HL-60 (cell line): Measurements from ENCODE around the gene OR1J2.
"Not testable (repeated sequence)": the region's sequence is repeated elsewhere in the genome, so short reads cannot be mapped to it uniquely, and the experiment has no call there.

Experiments used
- DNase-seq, 2 experiments: peaks; one replicate each; pipeline ENCODE4 v3.0.0-alpha.2; 2010 to 2020; ENCODE audit warnings: low read depth in 1 of 2, low spot score in 1 of 2
- H3K27ac ChIP-seq: fragments of 250-450 bp; sonication (Bioruptor Pico); replicated peaks from 2 replicates; pipeline ENCODE4 v1.5.1; 2020; ENCODE audit warnings: mild to moderate bottlenecking, moderate library complexity
- H3K27me3 ChIP-seq: fragments of 250-450 bp; sonication (Bioruptor Pico); 2 replicates; pipeline ENCODE4 v1.5.1; 2021; ENCODE audit warnings: mild to moderate bottlenecking, moderate library complexity; ENCODE audit not compliant: insufficient read depth, poor library complexity, severe bottlenecking
- H3K4me3 ChIP-seq: replicated peaks from 2 replicates; pipeline ENCODE4 v1.5.1; 2011; ENCODE audit warnings: mild to moderate bottlenecking, control low read depth, low read length; ENCODE audit not compliant: insufficient read depth
- GABPA ChIP-seq: IDR thresholded peaks from 2 replicates; pipeline ENCODE4 v1.6.1; 2012; ENCODE audit warnings: low read depth
- POLR2AphosphoS5 ChIP-seq: IDR thresholded peaks from 2 replicates; pipeline ENCODE4 v1.6.1; 2012; ENCODE audit warnings: low read depth
- SPI1 ChIP-seq: IDR thresholded peaks from 2 replicates; pipeline ENCODE4 v1.6.1; 2012; ENCODE audit warnings: low read depth, mild to moderate bottlenecking, borderline replicate concordance
- TF ChIP-seq, protein P1 (sequence below): IDR thresholded peaks from 2 replicates; pipeline ENCODE4 v1.6.1; 2012; ENCODE audit warnings: low read depth; ENCODE audit not compliant: insufficient replicate concordance
- TF ChIP-seq, protein P2 (sequence below): IDR thresholded peaks from one replicate; pipeline ENCODE4 v1.5.1; 2011; ENCODE audit warnings: low read length, control low read depth, inconsistent platforms; ENCODE audit not compliant: insufficient read depth

Gene OR1J2

DNA sequence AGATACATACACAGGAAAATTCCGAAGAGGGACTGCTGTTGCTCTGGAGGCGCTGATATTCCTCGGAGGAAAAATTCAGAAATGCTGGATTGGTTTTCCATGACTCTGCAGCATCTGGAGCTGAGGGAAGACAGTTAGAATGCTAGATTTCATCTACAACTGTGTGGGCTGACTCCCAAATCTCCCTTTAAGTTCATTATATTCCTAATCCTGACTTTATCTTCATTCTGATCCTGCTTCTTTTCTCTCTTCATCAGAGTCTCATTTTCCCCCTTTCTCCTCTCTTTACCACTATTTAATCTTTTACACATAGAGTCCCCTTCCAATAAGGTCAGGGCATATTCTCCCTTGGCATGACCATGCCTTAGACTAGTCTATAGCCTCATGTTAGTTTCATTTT, 16.6 kb downstream of the OR1J2 start, which contains the start of gene OR1N1:
OR1N1 (minus strand) TSS at position 101 of the 400 bp plus-strand sequence; CDS start at position 101, 0 bp downstream.
- H3K27me3 ChIP-seq = peaks cover 2% of the 10 kb centered on the region
- no peak for DNase-seq
- H3K4me3 ChIP-seq = no peak within 1 kb of the TSS
- TF ChIP-seq POLR2AphosphoS5 (no peak), SPI1 (no peak), GABPA (no peak)
- TF ChIP-seq, protein P1, sequence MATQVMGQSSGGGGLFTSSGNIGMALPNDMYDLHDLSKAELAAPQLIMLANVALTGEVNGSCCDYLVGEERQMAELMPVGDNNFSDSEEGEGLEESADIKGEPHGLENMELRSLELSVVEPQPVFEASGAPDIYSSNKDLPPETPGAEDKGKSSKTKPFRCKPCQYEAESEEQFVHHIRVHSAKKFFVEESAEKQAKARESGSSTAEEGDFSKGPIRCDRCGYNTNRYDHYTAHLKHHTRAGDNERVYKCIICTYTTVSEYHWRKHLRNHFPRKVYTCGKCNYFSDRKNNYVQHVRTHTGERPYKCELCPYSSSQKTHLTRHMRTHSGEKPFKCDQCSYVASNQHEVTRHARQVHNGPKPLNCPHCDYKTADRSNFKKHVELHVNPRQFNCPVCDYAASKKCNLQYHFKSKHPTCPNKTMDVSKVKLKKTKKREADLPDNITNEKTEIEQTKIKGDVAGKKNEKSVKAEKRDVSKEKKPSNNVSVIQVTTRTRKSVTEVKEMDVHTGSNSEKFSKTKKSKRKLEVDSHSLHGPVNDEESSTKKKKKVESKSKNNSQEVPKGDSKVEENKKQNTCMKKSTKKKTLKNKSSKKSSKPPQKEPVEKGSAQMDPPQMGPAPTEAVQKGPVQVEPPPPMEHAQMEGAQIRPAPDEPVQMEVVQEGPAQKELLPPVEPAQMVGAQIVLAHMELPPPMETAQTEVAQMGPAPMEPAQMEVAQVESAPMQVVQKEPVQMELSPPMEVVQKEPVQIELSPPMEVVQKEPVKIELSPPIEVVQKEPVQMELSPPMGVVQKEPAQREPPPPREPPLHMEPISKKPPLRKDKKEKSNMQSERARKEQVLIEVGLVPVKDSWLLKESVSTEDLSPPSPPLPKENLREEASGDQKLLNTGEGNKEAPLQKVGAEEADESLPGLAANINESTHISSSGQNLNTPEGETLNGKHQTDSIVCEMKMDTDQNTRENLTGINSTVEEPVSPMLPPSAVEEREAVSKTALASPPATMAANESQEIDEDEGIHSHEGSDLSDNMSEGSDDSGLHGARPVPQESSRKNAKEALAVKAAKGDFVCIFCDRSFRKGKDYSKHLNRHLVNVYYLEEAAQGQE = no peak
- TF ChIP-seq, protein P2, sequence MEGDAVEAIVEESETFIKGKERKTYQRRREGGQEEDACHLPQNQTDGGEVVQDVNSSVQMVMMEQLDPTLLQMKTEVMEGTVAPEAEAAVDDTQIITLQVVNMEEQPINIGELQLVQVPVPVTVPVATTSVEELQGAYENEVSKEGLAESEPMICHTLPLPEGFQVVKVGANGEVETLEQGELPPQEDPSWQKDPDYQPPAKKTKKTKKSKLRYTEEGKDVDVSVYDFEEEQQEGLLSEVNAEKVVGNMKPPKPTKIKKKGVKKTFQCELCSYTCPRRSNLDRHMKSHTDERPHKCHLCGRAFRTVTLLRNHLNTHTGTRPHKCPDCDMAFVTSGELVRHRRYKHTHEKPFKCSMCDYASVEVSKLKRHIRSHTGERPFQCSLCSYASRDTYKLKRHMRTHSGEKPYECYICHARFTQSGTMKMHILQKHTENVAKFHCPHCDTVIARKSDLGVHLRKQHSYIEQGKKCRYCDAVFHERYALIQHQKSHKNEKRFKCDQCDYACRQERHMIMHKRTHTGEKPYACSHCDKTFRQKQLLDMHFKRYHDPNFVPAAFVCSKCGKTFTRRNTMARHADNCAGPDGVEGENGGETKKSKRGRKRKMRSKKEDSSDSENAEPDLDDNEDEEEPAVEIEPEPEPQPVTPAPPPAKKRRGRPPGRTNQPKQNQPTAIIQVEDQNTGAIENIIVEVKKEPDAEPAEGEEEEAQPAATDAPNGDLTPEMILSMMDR = no peak
- H3K27ac ChIP-seq = no peak within 1 kb of the TSS

DNA sequence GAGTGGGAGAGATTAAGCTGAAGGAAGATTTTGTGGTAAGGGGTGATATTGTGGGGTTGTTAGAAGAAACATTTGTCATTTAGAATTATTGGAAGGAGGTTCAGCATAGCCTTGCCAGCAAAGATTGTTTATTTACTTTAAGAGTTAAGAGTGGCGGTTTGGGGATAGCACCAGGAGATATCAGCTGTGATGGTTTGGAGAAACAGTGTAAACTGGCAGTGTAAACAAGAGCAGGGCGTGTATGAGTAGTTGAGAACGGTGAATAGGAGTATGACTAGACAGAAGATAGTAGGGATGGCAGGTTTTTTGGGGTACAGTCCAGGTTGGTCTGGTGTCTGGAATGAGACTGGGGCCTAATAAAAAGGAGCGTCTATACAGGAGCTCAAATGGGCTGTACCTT, 20.6 kb downstream of the OR1J2 start:
- not testable (repeated sequence) for H3K27ac ChIP-seq, H3K4me3 ChIP-seq, H3K27me3 ChIP-seq, DNase-seq

DNA sequence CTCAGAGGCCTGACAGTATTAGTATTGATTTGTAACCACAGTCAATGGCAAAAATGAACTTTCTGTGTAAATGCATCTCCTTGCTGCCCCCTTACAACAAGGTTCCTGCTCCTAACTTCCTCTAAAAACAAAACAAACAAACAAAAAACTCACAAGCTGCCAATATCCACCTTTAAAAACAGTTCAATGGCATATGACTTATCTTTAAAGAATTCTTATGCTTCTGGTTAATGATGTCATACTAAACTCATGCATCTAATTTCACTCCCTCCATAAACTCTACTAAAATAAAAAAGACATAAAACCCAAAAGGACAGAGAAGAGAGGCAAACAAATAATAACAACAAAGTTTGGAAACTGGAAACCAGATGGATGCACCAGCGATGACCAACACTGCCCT, 25.5 kb downstream of the OR1J2 start:
- no peaks in the 10 kb centered on the region for H3K27me3 ChIP-seq
- no peak overlapping the region for H3K27ac ChIP-seq
- H3K4me3 ChIP-seq = no peak overlapping the region
- TF ChIP-seq GABPA (no peak), SPI1 (no peak), POLR2AphosphoS5 (no peak)
- TF ChIP-seq, protein P1 = no peak
- TF ChIP-seq, protein P2 = no peak
- no peak for DNase-seq

DNA sequence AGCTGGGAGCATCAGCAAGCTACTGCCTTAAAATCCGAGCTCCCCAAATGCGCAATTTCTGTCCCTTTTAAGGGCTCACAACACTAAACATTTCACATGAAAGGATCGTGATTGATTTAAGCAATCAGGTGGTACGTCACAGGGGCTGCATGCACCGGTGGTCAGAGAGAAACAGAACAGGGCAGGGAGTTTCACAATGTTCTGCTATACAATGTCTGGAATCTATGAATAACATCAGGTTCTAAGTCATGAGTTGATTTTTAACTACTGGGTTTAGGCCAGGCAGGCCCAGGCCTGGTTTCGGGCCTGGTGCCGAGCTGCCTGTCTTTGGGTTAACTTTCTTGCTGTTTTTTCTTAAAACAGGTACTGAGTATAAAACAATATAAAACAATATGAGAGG, 26.5 kb downstream of the OR1J2 start:
- DNase-seq, H3K27me3 ChIP-seq, H3K4me3 ChIP-seq, H3K27ac ChIP-seq: not testable (repeated sequence)

DNA sequence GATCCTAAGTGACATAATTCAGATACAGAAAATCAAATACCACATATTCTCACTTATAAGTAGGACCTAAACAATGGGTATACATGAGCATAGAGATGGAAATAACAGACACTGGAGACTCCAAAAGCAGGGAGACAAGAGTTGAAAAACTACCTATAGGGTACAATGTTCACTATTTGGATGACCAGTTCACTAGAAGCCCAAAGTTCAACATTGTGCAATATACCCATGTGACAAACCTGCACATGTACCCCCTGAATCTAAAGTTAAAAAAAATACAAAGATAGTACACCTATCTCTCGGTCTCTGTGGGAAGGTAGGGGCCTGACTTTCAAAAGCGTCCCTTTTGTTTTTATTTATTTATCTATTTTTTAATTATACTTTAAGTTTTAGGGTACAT, 28.2 kb downstream of the OR1J2 start:
- Histone ChIP-seq H3K27ac (no peak overlapping the region), H3K27me3 (peaks cover 2% of the 10 kb centered on the region), H3K4me3 (no peak overlapping the region)
- no peak for DNase-seq
- TF ChIP-seq GABPA (no peak), POLR2AphosphoS5 (no peak), SPI1 (no peak)
- TF ChIP-seq, protein P2 = no peak
- TF ChIP-seq, protein P1 = no peak
